Measurements from ENCODE around the gene RNH1. TPM values are rescaled to one million over a fixed set of nuclear protein-coding genes. Genes with fewer than 3 reads are reported as not detected.
A peak's percentile ranks its signal among the peaks of the same experiment; 100 is the strongest.

RNH1 gene
- total RNA-seq, 1 experiment from 2014 or later, result 59.0 TPM

- TF ChIP-seq, protein P1, sequence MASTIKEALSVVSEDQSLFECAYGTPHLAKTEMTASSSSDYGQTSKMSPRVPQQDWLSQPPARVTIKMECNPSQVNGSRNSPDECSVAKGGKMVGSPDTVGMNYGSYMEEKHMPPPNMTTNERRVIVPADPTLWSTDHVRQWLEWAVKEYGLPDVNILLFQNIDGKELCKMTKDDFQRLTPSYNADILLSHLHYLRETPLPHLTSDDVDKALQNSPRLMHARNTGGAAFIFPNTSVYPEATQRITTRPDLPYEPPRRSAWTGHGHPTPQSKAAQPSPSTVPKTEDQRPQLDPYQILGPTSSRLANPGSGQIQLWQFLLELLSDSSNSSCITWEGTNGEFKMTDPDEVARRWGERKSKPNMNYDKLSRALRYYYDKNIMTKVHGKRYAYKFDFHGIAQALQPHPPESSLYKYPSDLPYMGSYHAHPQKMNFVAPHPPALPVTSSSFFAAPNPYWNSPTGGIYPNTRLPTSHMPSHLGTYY (CRISPR knock-in tag; IDR thresholded peaks at IDR 0.05), result no peak
- TF ChIP-seq NR3C1 (CRISPR knock-in tag; conservative IDR thresholded peaks at IDR 0.05; ENCODE audit: low read depth) (0 out of 2 replicates have a peak, but pooled peaks have one; percentile 58), ZBTB43 (CRISPR knock-in tag; IDR thresholded peaks at IDR 0.05) (0 out of 2 replicates have a peak, but pooled peaks have one; percentile 70)
Observed at GRCh38 chr11:536841-537621, 30.0 kb upstream of the RNH1 start, which contains the start of gene LRRC56 (continued).

- ChIA-PET CTCF (interaction anchor here (1.2 to 3.1 kb wide), 6 partner anchors 17 to 285 kb away, joined by 3 to 22 read pairs (median 4); partner anchors contain the start of gene RNH1), POLR2A (interaction anchor here (0.6 to 1.6 kb wide), 2 partner anchors 19 to 119 kb away, joined by 4 to 5 read pairs; no protein-coding TSS in a partner anchor)
- peak; percentile 92 for ATAC-seq
- H3K27me3 Mint-ChIP-seq (ENCODE audit: low read depth), result peaks cover 22% of the 10 kb centered on the region
- H3K36me3 Mint-ChIP-seq, result peaks cover 5% of the 10 kb centered on the region; the same call in 1 of the 2 replicates
- H3K27ac Mint-ChIP-seq, result no peak within 1 kb of the TSS; the same call in 1 of the 2 replicates
- H3K9me3 Mint-ChIP-seq, result no peaks in the 10 kb centered on the region
- peak; percentile 95 for DNase-seq (ENCODE audit: low spot score)
- no peaks in the 10 kb centered on the region for H3K4me1 Mint-ChIP-seq
- H3K4me3 Mint-ChIP-seq, result peak within 1 kb of the TSS; percentile 87
- TF ChIP-seq ZNF121 (CRISPR knock-in tag; IDR thresholded peaks at IDR 0.05), result no peak
- peak; percentile 73; the same call in 1 of the 2 replicates for TF ChIP-seq HMGXB4 (CRISPR knock-in tag; IDR thresholded peaks at IDR 0.05)
- no peak for TF ChIP-seq CDX4 (CRISPR knock-in tag; IDR thresholded peaks at IDR 0.05; ENCODE audit: borderline replicate concordance)
- TF ChIP-seq NFYB (CRISPR knock-in tag; conservative IDR thresholded peaks at IDR 0.05; ENCODE audit: low read depth), result peak; percentile 97
- TF ChIP-seq, protein P2, sequence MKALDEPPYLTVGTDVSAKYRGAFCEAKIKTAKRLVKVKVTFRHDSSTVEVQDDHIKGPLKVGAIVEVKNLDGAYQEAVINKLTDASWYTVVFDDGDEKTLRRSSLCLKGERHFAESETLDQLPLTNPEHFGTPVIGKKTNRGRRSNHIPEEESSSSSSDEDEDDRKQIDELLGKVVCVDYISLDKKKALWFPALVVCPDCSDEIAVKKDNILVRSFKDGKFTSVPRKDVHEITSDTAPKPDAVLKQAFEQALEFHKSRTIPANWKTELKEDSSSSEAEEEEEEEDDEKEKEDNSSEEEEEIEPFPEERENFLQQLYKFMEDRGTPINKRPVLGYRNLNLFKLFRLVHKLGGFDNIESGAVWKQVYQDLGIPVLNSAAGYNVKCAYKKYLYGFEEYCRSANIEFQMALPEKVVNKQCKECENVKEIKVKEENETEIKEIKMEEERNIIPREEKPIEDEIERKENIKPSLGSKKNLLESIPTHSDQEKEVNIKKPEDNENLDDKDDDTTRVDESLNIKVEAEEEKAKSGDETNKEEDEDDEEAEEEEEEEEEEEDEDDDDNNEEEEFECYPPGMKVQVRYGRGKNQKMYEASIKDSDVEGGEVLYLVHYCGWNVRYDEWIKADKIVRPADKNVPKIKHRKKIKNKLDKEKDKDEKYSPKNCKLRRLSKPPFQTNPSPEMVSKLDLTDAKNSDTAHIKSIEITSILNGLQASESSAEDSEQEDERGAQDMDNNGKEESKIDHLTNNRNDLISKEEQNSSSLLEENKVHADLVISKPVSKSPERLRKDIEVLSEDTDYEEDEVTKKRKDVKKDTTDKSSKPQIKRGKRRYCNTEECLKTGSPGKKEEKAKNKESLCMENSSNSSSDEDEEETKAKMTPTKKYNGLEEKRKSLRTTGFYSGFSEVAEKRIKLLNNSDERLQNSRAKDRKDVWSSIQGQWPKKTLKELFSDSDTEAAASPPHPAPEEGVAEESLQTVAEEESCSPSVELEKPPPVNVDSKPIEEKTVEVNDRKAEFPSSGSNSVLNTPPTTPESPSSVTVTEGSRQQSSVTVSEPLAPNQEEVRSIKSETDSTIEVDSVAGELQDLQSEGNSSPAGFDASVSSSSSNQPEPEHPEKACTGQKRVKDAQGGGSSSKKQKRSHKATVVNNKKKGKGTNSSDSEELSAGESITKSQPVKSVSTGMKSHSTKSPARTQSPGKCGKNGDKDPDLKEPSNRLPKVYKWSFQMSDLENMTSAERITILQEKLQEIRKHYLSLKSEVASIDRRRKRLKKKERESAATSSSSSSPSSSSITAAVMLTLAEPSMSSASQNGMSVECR (CRISPR knock-in tag; IDR thresholded peaks at IDR 0.05; ENCODE audit: borderline replicate concordance), result peak; percentile 64; the same call in 1 of the 2 replicates
- no peak for TF ChIP-seq PREB (CRISPR knock-in tag; IDR thresholded peaks at IDR 0.05; ENCODE audit: borderline replicate concordance)
- TF ChIP-seq GRHL2 (CRISPR knock-in tag; IDR thresholded peaks at IDR 0.05; ENCODE audit: insufficient replicate concordance, severe bottlenecking), result no peak
- TF ChIP-seq NR1H2 (CRISPR knock-in tag; IDR thresholded peaks at IDR 0.05), result no peak
- no peak for TF ChIP-seq SOX15 (CRISPR knock-in tag; IDR thresholded peaks at IDR 0.05)
- no peak for TF ChIP-seq JUN (CRISPR knock-in tag; IDR thresholded peaks at IDR 0.05)
- TF ChIP-seq ATF1 (CRISPR knock-in tag; IDR thresholded peaks at IDR 0.05), result 0 out of 2 replicates have a peak, but pooled peaks have one; percentile 56
- TF ChIP-seq E2F4 (CRISPR knock-in tag; IDR thresholded peaks at IDR 0.05; ENCODE audit: borderline replicate concordance, low read depth), result no peak
- TF ChIP-seq GABPB1 (CRISPR knock-in tag; IDR thresholded peaks at IDR 0.05), result peak; percentile 39; the same call in 1 of the 2 replicates
- TF ChIP-seq, protein P1 (CRISPR knock-in tag; IDR thresholded peaks at IDR 0.05), result no peak
- TF ChIP-seq ZNF263 (CRISPR knock-in tag; IDR thresholded peaks at IDR 0.05; ENCODE audit: low read depth), result peak; percentile 40; the same call in 1 of the 2 replicates
Observed at GRCh38 chr11:535519-536454, 28.7 kb upstream of the RNH1 start, which contains the start of gene HRAS. Gene HRAS, minus strand, starts transcription at chr11:535576.
